Activated B cell treated with CpG ODN at 0.5 μM for 24 hours (primary cell): Measurements from ENCODE around the gene PLSCR4. TPM values are rescaled to one million over a fixed set of nuclear protein-coding genes. Genes with fewer than 3 reads are reported as not detected.
"Not testable (repeated sequence)": the region's sequence is repeated elsewhere in the genome, so short reads cannot be mapped to it uniquely, and the experiment has no call there.

Source experiments
- ATAC-seq: fragments of 200-7000 bp; cut with Tn5 transposase; one replicate; pipeline ENCODE4 v1.10.0; 2021; ENCODE audit warnings: low read depth, mild to moderate bottlenecking, moderate library complexity
- CTCF ChIA-PET: fragments of 350-600 bp; sonication (Branson Sonifier 250); formaldehyde crosslinking; loops from one replicate; lab custom pipeline; 2021; ENCODE audit warnings: antibody characterized with exemption; lab: Charles Lee
- POLR2A ChIA-PET: fragments of 350-600 bp; sonication (Branson Sonifier 250); formaldehyde crosslinking; loops from one replicate; lab custom pipeline; 2021; ENCODE audit warnings: antibody characterized with exemption; lab: Charles Lee
- DNase-seq: peaks from one replicate; pipeline ENCODE4 v3.0.0; 2022
- H3K27ac Mint-ChIP-seq: one replicate; pipeline ENCODE4 v1.8.0; 2020; ENCODE audit warnings: mixed read lengths
- H3K27me3 Mint-ChIP-seq: one replicate; pipeline ENCODE4 v1.8.0; 2021; ENCODE audit warnings: mixed read lengths
- H3K36me3 Mint-ChIP-seq: one replicate; pipeline ENCODE4 v1.8.0; 2021; ENCODE audit warnings: low read depth, mixed read lengths
- H3K4me1 Mint-ChIP-seq: one replicate; pipeline ENCODE4 v1.8.0; 2021; ENCODE audit warnings: mixed read lengths
- H3K4me3 Mint-ChIP-seq: one replicate; pipeline ENCODE4 v1.8.0; 2020; ENCODE audit warnings: mild to moderate bottlenecking, mixed read lengths
- H3K9me3 Mint-ChIP-seq: one replicate; pipeline ENCODE4 v1.8.0; 2020; ENCODE audit warnings: mixed read lengths
- intact Hi-C: fragments of 100-400 bp; cut with micrococcal nuclease; formaldehyde crosslinking; loops from one replicate; pipeline ENCODE4 v1.15.1; 2024
- total RNA-seq: library from RNA; stranded (reverse); gene quantifications from 2 replicates; pipeline ENCODE4 v1.2.3, GENCODE V29; 2022
- TF ChIP-seq, protein P1 (sequence below): fragments of 200-600 bp; IDR thresholded peaks from one replicate; pipeline ENCODE4 v1.8.0; 2022; ENCODE audit warnings: antibody characterized with exemption, mild to moderate bottlenecking

PLSCR4 gene
- total RNA-seq, 1 donor from 2014 or later: not detected

GRCh38 chr3:146259880-146260589 is 9.1 kb upstream of the PLSCR4 start:
- ATAC-seq: no peak
- Mint-ChIP-seq H3K9me3 (no peaks in the 10 kb centered on the region), H3K27me3 (peaks cover 9% of the 10 kb centered on the region), H3K4me3 (no peak overlapping the region), H3K4me1 (no peaks in the 10 kb centered on the region), H3K36me3 (no peaks in the 10 kb centered on the region), H3K27ac (no peak overlapping the region)
- TF ChIP-seq, protein P1, sequence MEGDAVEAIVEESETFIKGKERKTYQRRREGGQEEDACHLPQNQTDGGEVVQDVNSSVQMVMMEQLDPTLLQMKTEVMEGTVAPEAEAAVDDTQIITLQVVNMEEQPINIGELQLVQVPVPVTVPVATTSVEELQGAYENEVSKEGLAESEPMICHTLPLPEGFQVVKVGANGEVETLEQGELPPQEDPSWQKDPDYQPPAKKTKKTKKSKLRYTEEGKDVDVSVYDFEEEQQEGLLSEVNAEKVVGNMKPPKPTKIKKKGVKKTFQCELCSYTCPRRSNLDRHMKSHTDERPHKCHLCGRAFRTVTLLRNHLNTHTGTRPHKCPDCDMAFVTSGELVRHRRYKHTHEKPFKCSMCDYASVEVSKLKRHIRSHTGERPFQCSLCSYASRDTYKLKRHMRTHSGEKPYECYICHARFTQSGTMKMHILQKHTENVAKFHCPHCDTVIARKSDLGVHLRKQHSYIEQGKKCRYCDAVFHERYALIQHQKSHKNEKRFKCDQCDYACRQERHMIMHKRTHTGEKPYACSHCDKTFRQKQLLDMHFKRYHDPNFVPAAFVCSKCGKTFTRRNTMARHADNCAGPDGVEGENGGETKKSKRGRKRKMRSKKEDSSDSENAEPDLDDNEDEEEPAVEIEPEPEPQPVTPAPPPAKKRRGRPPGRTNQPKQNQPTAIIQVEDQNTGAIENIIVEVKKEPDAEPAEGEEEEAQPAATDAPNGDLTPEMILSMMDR: no peak
- CTCF ChIA-PET: no interaction called here
- POLR2A ChIA-PET: no interaction called here
- DNase-seq: no peak
- intact Hi-C loops: no loop called here

DNA sequence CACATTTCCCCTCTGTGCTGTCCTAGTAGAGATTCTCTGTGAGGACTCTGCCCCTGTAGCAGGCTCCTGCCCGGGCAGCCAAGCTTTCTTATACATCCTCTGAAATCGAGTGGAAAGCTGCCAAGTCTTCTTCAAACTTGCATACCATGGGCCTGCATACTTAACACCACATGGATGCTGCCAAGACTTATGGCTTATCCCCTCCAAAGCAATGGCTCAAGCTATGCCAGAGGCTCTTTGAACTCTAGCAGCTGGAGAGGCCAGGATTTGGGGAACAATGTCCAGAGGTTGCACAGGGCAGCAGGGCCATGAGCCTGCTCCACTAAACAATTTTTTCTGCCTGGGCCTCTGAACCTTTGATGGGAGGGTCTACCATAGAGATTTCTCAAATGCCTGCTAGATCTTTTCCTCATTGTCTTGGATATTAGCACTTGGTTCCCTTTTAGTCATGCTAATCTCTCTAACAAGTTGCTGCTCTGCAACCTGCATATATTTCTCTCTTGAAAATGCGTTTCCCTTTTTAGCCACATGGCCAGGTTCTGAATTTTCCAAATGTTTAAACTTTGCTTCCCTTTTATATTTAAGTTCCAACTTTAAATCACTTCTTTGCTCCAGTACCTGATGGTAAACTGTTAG is 6.1 kb upstream of the PLSCR4 start:
- Mint-ChIP-seq H3K36me3 (no peaks in the 10 kb centered on the region), H3K27ac (no peak overlapping the region), H3K27me3 (peaks cover 25% of the 10 kb centered on the region), H3K4me3 (no peak overlapping the region), H3K4me1 (no peaks in the 10 kb centered on the region), H3K9me3 (no peaks in the 10 kb centered on the region)
- TF ChIP-seq, protein P1: no peak
- POLR2A ChIA-PET: no interaction called here
- intact Hi-C loops: no loop called here
- no peak for ATAC-seq
- CTCF ChIA-PET: no interaction called here
- no peak for DNase-seq

- H3K9me3 Mint-ChIP-seq, H3K4me1 Mint-ChIP-seq, H3K36me3 Mint-ChIP-seq, H3K27ac Mint-ChIP-seq, CTCF ChIA-PET, ATAC-seq, H3K4me3 Mint-ChIP-seq, intact Hi-C loops, DNase-seq, POLR2A ChIA-PET: not testable (repeated sequence)
- peaks cover 33% of the 10 kb centered on the region for H3K27me3 Mint-ChIP-seq
Observed at GRCh38 chr3:146252445-146252844, 1.5 kb upstream of the PLSCR4 start.

- ATAC-seq: no peak
- Mint-ChIP-seq H3K27ac (no peak overlapping the region), H3K4me3 (peak overlapping the region; percentile 65), H3K9me3 (no peaks in the 10 kb centered on the region), H3K4me1 (peaks cover 7% of the 10 kb centered on the region), H3K27me3 (peaks cover 32% of the 10 kb centered on the region), H3K36me3 (no peaks in the 10 kb centered on the region)
- ChIA-PET CTCF (no interaction called here), POLR2A (no interaction called here)
- intact Hi-C loops: no loop called here
- TF ChIP-seq, protein P1: no peak
- DNase-seq: no peak
Observed at GRCh38 chr3:146249921-146250320, 984 bp downstream of the PLSCR4 start.

DNA sequence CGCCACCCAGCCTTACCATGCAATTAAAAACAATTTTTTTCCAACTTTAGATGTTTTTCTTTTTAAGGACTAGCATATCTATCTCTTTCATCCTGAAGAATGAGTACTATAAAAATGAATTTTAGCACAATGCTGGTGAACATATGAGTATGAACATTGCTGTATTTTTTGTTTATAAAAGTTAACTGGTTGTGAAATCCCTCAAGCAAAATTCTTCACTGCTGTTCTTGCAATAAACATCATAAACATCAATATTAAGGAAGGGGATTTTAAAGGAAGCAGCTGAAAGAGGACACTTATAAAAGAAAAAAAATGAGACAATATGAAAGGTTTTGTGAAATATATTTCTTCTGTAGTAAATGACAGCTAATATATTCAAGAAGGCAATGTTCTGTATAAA is 3.0 kb downstream of the PLSCR4 start:
- ChIA-PET POLR2A (no interaction called here), CTCF (no interaction called here)
- DNase-seq: no peak
- TF ChIP-seq, protein P1: no peak
- Mint-ChIP-seq H3K36me3 (no peaks in the 10 kb centered on the region), H3K9me3 (no peaks in the 10 kb centered on the region), H3K27me3 (peaks cover 26% of the 10 kb centered on the region), H3K27ac (no peak overlapping the region), H3K4me1 (peaks cover 7% of the 10 kb centered on the region), H3K4me3 (no peak overlapping the region)
- intact Hi-C loops: no loop called here
- ATAC-seq: no peak
